Heart left ventricle (tissue), 16 donors: ENCODE data around the gene ZDHHC3. TPM values are rescaled to one million over a fixed set of nuclear protein-coding genes. Genes with fewer than 3 reads are reported as not detected.
A peak's percentile ranks its signal among the peaks of the same experiment; 100 is the strongest.

Source experiments
- ATAC-seq, 4 donors: fragments of 200-7000 bp; cut with Tn5 transposase; one replicate each; pipeline ENCODE4 v1.9.1; 2020 to 2022; ENCODE audit warnings: moderate library complexity in 4 of 4, mild to moderate bottlenecking in 3 of 4, moderate number of reproducible peaks in 1 of 4
- DNase-seq, 5 donors: peaks; one replicate each; pipeline ENCODE4 v3.0.0-alpha.2; 2020
- H3K27ac ChIP-seq, 12 donors: fragments of 200-600 bp; sonication (generic) in 4 of 12; one replicate each; pipeline versions ENCODE4 v1.5.0 to v1.8.0; 2016 to 2022; ENCODE audit warnings: mild to moderate bottlenecking in 2 of 12
- H3K27me3 ChIP-seq, 9 donors: fragments of 200-600 bp; sonication (generic) in 2 of 9; one replicate each; pipeline versions ENCODE4 v1.5.1 to v1.8.0; 2016 to 2022; ENCODE audit warnings: mild to moderate bottlenecking in 3 of 9
- H3K36me3 ChIP-seq, 9 donors: fragments of 200-600 bp; sonication (generic) in 2 of 9; one replicate each; pipeline versions ENCODE4 v1.5.0 to v1.8.0; 2018 to 2022; ENCODE audit warnings: mild to moderate bottlenecking in 2 of 9
- H3K4me1 ChIP-seq, 12 donors: fragments of 200-600 bp; sonication (generic) in 4 of 12; one replicate each; pipeline versions ENCODE4 v1.5.0 to v1.8.0; 2016 to 2022; ENCODE audit warnings: mild to moderate bottlenecking in 3 of 12
- H3K4me3 ChIP-seq, 12 donors: fragments of 200-600 bp; sonication (generic) in 4 of 12; one replicate each; pipeline versions ENCODE4 v1.5.0 to v1.8.0; 2017 to 2022; ENCODE audit warnings: mild to moderate bottlenecking in 9 of 12, moderate library complexity in 4 of 12
- H3K9me3 ChIP-seq, 12 donors: fragments of 200-600 bp; sonication (generic) in 4 of 12; one replicate each; pipeline versions ENCODE4 v1.5.0 to v1.8.0; 2016 to 2022; ENCODE audit warnings: mild to moderate bottlenecking in 1 of 12
- CTCF ChIP-seq, 12 donors: fragments of 200-600 bp; sonication (generic) in 4 of 12; IDR thresholded peaks; one replicate each; pipeline versions ENCODE4 v1.5.0 to v1.8.0; 2018 to 2022; ENCODE audit warnings: antibody characterized with exemption in 12 of 12, mild to moderate bottlenecking in 5 of 12
- POLR2A ChIP-seq, 2 donors: fragments of 450-650 bp; IDR thresholded peaks; one replicate each; pipeline ENCODE4 v1.6.1; 2017; ENCODE audit warnings: antibody characterized with exemption in 2 of 2, mild to moderate bottlenecking in 2 of 2, moderate library complexity in 2 of 2
- WGBS, 4 donors: extraction: QIAGEN DNeasy Blood & Tissue Kit in 2 of 4; methylation state at CpG; one replicate each; pipeline versions ENCODE4 v1.1.5 to v1.1.7; 2013 to 2018; 5-methylcytosine and 5-hydroxymethylcytosine counted together
- intact Hi-C, 10 donors: fragments of 100-400 bp; cut with DNase I; formaldehyde crosslinking; loops; one replicate each; pipeline versions ENCODE4 v1.11.1 to v1.14.2; 2022
- polyA plus RNA-seq, 2 donors: library from polyadenylated mRNA; stranded (reverse); fragments of 200-250 nt; gene quantifications; one replicate each; pipeline ENCODE4 v1.2.3, GENCODE V29; 2013
- total RNA-seq, 9 donors: library from RNA; depleted of rRNA in 2 of 9; stranded (reverse); fragments of >200 nt in 2 of 9; fragmentation: NEBNext Ultra II Directional in 3 of 9; extraction: Animal tissue kit (Norgen Biotek cat#: 25700) in 3 of 9; gene quantifications; one replicate each; pipeline versions ENCODE4 v1.1.0 to v1.2.4, GENCODE V29; 2016 to 2023
- donor health status: ischemic (EF 13 %, LVEDD 7.1; RV severe dilation, severe dysfunction).
- donor health status: healthy with polysubstance abuse.
- donor health status: DM: no; HTN: yes; CAD: no.
- donor health status: DM: no; HTN: no; CAD: no.
- donor health status: ischemic (EF 25% LVEDD 6.9; RV normal size, moderate dysfunction).
- donor health status: ischemic (EF 25% LVEDD 5.7; RV mildly dilated, moderate dysfunction).
- donor health status: healthy.
- donor health status: DM: yes; HTN: yes; CAD: no.
- donor health status: ischemic (EF 35%, LVEDD 5.7; RV mildly dilated, moderate dysfunction).
- donor health status: nonischemic (EF 11% LVEDD 7.7; RV severe dilation, severe dysfunction).
- donor health status: DM: yes; HTN: yes; CAD: no.
- donor health status: PGD.
- donor health status: ischemic (EF 29% LVEDD 5.4; RV normal size, mild dysfunction).
- donor health status: nonischemic (EF 23%, LVEDD 6.1; RV moderate dilation, normal function).

Gene ZDHHC3
- total and polyA plus RNA-seq, 11 donors = 17.9 to 94.7 (median 52.7) TPM

- H3K27ac ChIP-seq = peak overlapping the region in 6 of 12 donors; percentile 15 to 37 (median 20)
- WGBS, 4 donors = 55 to 74% (median 68%) methylated on average over 7 of the region's 7 CpGs
- ATAC-seq = no peak
- TF ChIP-seq POLR2A (IDR thresholded peaks at IDR 0.05) (no peak), CTCF (IDR thresholded peaks at IDR 0.05) (peak; percentile 46 to 71 (median 58))
- DNase-seq = no peak
- peaks cover 0 to 55% (median 39%) of the 10 kb centered on the region in 9 donors for H3K36me3 ChIP-seq
- no peak overlapping the region for H3K4me3 ChIP-seq
- no peaks in the 10 kb centered on the region for H3K9me3 ChIP-seq
- H3K27me3 ChIP-seq = no peaks in the 10 kb centered on the region
- intact Hi-C loops = loop anchor here in 2 of 10 donors (5.0 kb wide), 2 partner anchors 39 to 44 kb away; no protein-coding TSS in a partner anchor
- peaks cover 9 to 61% (median 35%) of the 10 kb centered on the region in 12 donors for H3K4me1 ChIP-seq
These were observed 16.8 kb upstream of the ZDHHC3 start for GRCh38 chr3:44992555-44993470.

GRCh38 chr3:44991326-44991725 lies 15.4 kb upstream of the ZDHHC3 start:
- intact Hi-C loops = loop anchor here in 2 of 10 donors (5.0 kb wide), 2 partner anchors 41 to 46 kb away; no protein-coding TSS in a partner anchor
- Histone ChIP-seq H3K27ac (no peak overlapping the region), H3K4me1 (peaks cover 9 to 65% (median 40%) of the 10 kb centered on the region in 12 donors), H3K9me3 (no peaks in the 10 kb centered on the region), H3K4me3 (no peak overlapping the region), H3K27me3 (no peaks in the 10 kb centered on the region), H3K36me3 (peaks cover 0 to 40% (median 26%) of the 10 kb centered on the region in 9 donors)
- DNase-seq = no peak
- ATAC-seq = no peak
- no peak for TF ChIP-seq POLR2A (IDR thresholded peaks at IDR 0.05)
- TF ChIP-seq CTCF (IDR thresholded peaks at IDR 0.05) = no peak
- WGBS, 4 donors = 80 to 100% (median 88%) methylated on average over 1 of the region's 1 CpG

GRCh38 chr3:44989636-44990373 lies 13.8 kb upstream of the ZDHHC3 start:
- intact Hi-C loops = loop anchor here in 2 of 10 donors (5.0 kb wide), 2 partner anchors 42 to 47 kb away; no protein-coding TSS in a partner anchor
- Histone ChIP-seq H3K9me3 (no peaks in the 10 kb centered on the region), H3K27ac (peak overlapping the region in 3 of 12 donors; percentile 5 to 34 (median 15)), H3K4me1 (peaks cover 3 to 50% (median 27%) of the 10 kb centered on the region in 12 donors), H3K4me3 (no peak overlapping the region), H3K27me3 (no peaks in the 10 kb centered on the region), H3K36me3 (peaks cover 0 to 34% (median 26%) of the 10 kb centered on the region in 9 donors)
- 40 to 79% (median 53%) methylated on average over 1 of the region's 1 CpG for WGBS, 4 donors
- DNase-seq = peak in 1 of 5 donors; percentile 36
- TF ChIP-seq CTCF (IDR thresholded peaks at IDR 0.05) (no peak), POLR2A (IDR thresholded peaks at IDR 0.05) (no peak)
- ATAC-seq = peak in 3 of 4 donors; percentile 40 to 62 (median 60)
